Cardiac ventricle fibroblast (primary cell): ENCODE data around the gene HS3ST3B1. TPM values are rescaled to one million over a fixed set of nuclear protein-coding genes. Genes with fewer than 3 reads are reported as not detected.

ENCODE experiments used
- total RNA-seq: library from RNA; depleted of rRNA; stranded (reverse); fragments of >200 nt; gene quantifications from 2 replicates; pipeline ENCODE4 v1.2.3, GENCODE V29; 2015

HS3ST3B1 gene
- total RNA-seq = 5.4 and 6.8 TPM in 2 replicates

GRCh38 chr17:14300575-14301278 is at the start of gene HS3ST3B1:
Gene HS3ST3B1, plus strand, starts transcription at chr17:14301081. Its CDS starts 438 bp downstream, at chr17:14301519.

Other genes starting within 250 kb of the HS3ST3B1 start
- gene COX10, start 231.6 kb upstream of the HS3ST3B1 start, total RNA-seq = 9.5 and 12.0 TPM in 2 replicates
- not detected in 2 replicates for gene CDRT15, start 64.2 kb upstream of the HS3ST3B1 start, total RNA-seq